GM18858 (cell line): ENCODE measurements around the gene NAXD.

ENCODE experiments used
- ATAC-seq: cut with Tn5 transposase; IDR thresholded peaks from one replicate; pipeline ENCODE4 v1.9.1; 2021; ENCODE audit not compliant: unreplicated experiment

NAXD gene

DNA sequence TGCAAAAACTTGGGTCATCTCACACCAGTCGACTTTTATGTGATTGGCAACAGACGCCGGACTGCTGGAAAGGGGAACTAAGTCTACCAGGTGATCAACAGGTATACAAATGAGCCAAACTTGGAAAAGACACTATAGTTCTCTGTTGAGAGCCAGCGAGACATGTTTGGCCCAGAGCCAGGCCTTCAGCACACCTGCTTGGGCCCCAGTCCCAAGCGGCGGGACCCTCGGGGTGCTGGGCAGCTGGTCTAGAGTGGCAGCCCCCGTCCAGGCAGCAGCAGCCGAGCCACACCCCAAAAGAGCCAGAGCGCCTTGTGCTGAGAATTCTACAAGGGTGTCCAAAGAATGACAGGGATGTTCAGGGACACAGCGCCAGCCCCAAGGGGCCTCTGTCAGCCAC, 28.0 kb downstream of the NAXD start:
- ATAC-seq, result no peak

- ATAC-seq, result no peak
These were observed 28.6 kb downstream of the NAXD start for GRCh38 chr13:110643768-110644421.

GRCh38 chr13:110644892-110645521, 29.7 kb downstream of the NAXD start:
- ATAC-seq, result peak; percentile 62

DNA sequence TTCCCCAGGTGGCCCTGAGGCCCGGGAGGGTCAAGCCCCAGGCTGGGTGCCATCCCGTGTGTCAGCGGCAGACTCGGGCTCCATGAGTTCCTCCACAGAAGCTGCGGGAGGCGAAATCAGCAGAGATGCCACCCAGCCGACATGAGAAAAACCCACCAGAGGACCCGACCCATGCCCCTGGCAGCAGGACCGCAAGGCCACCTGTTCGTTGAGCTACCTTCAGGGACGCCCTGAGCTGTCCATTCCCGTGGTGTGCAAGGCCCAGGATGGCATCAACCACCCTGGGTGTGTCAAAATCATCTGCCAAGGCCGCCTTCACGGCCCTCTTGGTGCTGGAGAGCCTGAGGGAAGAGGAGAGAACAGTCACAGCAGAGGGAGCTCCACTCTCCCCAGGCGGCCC, 30.4 kb downstream of the NAXD start:
- ATAC-seq, result no peak

DNA sequence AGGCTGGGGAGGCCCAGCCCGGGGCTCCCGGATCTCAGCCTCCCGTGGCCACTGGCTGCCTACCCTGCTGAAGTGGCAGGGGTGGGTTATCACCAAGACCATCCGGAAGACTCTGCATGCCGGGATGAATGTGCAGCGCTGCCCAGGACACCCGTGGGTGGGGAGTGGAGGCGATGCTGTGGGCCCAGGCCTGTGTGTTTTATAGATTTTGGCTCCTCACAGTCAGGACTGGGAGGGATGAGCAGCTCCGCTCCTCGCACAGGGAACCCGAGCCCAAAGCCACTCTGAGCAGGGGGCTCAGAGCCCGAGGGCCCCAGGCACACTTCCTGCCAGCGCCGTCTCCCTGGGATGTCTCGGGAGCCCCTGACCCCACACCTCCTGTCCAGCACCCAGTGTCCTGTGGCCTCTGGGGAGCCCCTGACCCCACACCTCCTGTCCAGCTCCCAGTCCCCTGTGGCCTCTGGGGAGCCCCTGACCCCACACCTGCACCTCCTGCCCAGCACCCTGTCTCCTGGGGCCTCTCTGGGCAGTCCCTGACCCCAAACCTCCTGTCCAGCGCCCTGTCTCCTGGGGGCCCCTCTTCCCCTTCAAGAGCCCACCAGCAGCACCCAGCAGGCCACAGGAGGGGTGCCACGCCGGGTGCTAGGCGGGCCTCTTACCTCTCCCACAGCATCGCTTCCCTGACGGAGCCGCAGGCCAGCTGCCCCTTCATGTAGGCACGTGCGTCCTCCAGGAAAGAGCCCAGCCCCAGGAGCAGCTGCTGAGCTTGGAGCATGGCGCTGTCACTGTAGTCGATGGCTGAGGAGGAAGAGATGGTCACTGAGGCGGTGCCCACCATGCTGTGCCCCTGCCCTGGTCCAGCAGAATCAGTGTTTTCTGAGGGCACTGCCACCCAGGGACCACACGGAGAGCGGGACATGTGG, 31.4 kb downstream of the NAXD start:
- ATAC-seq, result no peak

- ATAC-seq, result no peak
These were observed 32.0 kb downstream of the NAXD start for GRCh38 chr13:110647365-110647737.

DNA sequence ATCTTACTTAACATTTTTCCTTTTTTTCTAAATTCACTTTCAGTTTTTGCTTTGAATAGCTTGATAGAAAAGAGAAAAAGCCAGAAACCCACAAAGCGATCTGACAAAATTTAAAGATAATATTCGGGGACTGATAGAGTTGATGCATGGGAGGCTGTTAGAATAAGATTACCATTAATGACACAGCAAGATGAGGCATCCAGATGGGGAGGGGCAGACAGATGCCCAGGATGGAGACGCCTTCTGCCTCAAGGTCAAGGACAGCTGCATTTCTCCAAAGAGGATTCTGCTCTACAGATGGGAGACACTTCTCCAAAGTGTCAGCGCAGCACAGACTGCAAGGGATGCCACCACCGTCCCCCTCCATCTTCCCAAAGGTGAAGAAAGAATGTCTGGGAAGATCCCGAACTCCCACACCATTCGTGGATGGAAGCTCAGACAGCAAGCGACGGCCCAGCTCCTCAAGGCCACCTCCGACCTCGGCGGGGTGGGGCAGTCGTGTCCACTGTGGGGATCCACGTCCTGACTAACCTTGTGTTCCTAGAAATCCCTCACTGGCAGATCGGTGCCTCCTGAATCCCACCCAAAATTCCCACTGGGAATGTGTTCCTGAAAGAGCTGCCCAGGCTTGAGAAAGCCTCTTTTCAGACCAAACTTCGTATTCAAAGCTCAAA, 32.9 kb downstream of the NAXD start:
- no peak for ATAC-seq

DNA sequence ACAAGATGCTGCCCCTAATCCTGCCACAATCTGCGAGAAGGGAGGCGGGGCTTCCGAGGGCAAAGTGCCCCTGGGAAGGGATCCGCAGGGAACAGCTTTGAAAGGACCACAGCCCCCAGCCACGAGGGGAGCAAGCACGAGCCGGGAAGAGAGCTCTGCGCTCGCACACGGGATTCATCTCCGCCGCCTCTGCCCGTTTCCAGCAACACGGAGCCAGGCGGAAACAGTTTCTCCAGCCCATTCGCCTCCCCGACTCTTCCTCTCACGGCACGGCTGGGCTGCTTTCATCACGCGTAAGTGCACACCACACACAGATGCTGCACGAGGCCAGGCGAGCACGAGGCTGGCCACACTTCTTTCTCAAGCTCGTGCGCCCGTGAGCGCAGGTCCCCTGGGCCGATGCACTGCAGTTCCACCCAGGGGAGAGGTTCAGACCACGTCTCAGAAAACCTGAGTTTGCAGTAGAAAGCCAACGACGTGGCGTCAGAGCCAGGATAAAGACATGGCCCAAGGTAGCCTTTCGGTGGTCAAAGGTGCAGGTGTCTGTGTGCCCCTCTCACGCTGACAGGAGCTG, 33.6 kb downstream of the NAXD start:
- no peak for ATAC-seq

- no peak for ATAC-seq
These were observed 34.2 kb downstream of the NAXD start for GRCh38 chr13:110649551-110649950.

- no peak for ATAC-seq
These were observed 35.1 kb downstream of the NAXD start for GRCh38 chr13:110650436-110650835.

DNA sequence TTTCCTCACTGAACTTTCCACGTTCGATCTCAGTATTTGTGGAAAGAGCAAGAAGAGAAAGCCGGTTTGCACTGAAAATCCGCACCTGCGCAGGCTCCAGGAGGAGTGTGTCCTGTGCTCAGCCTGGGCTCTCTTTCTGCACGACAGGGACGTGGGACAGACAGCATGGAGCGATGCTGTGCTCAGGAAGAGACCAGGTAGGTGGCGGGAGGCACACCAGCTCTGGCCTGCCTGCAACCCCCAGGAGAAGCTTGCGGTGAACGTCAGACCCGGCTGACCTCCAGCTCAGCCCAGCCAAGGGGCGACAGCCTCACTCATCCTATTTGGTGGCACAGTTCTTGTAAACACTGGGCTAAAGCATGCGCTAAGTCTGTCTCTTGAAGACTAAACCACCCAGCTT, 35.9 kb downstream of the NAXD start:
- no peak for ATAC-seq

- ATAC-seq, result no peak
These were observed 36.4 kb downstream of the NAXD start for GRCh38 chr13:110651726-110652230.

DNA sequence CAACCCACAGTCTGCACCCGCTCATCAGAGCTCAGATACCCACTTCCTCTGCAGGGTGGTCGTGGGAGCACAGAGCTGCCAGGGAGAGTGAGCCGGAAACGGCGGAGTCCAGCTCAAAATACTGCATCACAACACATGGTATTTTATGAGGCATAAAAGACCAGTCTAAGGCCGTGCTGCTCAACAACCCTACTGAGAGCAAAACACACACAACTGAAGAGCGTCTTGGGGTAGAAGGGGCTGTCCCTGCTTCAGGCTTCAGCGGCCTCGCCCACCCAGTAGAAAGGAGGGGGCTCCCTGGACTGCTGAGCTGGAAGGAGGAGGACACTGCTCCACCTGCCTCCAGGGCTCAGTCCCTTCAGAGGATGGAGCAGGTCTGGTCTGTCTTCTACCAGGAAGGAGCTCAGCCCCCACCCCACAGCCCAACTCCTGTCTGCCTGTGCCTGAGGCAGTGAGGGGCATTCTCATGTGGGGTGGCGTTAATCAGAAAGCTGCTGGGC, 36.9 kb downstream of the NAXD start:
- no peak for ATAC-seq

- no peak for ATAC-seq
These were observed 37.4 kb downstream of the NAXD start for GRCh38 chr13:110652764-110653163.

- ATAC-seq, result no peak
These were observed 37.9 kb downstream of the NAXD start for GRCh38 chr13:110653271-110653670.

GRCh38 chr13:110653851-110654250, 38.5 kb downstream of the NAXD start:
- no peak for ATAC-seq

DNA sequence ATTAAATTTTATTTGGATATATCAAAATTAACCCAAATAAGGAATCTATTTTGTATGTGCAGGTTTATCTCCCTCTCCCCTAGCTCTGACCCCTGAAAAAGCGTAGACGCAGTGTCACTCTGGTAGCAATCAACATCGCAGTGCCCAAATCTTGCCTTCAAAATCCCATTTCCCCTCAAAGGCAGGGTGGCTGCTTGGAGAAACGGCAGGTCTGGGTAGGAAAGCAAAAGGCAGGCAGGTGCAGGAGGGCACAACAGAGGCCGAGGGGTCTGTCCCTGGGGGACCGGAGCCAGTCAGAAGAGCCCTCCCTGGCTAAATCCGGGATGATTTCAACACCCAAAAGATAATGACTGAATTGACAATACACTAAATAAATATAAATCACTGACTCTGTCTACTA, 41.9 kb downstream of the NAXD start:
- no peak for ATAC-seq

DNA sequence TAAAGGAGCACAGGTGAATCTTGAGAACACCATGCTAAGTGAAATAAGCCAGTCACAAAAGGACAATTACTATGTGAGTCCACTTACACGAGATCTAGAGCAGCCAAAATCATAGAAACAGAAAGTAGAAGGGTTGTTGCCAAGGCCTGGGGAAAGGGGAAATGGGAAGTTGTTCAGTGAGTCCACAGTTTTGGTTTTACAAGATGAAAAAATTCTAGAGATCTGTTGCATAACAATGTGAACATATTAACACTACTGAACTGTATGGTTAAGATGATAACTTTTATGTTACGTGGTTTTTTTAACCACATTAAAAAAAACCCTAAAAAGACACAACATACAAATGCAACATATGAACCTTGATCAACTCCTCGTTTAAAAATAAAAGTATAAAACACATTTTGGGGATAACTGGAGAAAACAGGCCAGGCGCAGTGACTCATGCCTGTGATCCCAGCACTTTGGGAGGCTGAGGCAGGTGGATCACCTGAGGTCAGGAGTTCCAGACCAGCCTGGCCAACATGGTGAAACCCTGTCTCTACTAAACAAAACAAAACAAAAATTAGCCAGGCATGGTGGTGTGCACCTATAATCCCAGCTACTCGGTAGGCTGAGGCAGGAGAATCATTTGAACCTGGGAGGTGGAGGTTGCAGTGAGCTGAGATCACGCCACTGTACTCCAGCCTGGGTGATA, 43.0 kb downstream of the NAXD start:
- ATAC-seq, result peak; percentile 89

DNA sequence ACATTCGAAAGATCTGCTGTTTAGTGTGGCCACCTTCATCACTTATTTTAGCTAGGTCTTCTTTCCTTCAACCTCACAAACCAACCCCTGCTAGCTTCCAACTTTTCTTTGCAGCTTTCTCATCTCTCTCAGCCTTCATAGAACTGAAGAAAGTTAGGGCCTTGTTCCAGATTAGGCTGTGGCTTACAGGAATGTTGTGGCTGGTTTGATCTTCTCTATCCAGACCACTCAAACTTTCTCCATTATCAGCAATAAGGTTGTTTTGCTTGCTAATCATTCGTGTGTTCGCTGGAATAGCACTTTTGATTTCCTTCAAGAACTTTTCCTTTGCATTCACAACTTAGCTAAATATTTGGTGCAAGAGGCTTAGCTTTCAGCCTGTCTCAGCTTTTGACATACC, 45.9 kb downstream of the NAXD start:
- ATAC-seq, result no peak

DNA sequence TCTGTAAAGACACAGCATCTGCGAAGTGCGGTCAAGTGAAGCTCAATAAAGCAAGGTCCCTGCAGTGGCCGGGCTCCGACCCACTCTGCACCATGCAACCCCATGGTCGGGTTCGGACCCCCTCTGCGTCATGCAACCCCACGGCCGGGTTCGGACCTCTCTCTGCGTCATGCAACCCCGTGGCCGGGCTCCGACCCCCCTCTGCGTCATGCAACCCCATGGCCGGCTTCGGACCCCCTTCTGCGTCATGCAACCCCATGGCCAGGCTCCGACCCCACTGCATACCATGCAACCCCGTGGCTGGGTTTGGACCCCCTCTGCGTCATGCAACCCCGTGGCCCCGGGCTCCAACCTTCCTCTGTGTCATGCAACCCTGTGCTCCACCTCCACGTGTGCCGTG, 46.7 kb downstream of the NAXD start:
- ATAC-seq, result no peak
